IPS DF 19.7 (cell line): ENCODE data around the gene COA5.
"Not testable (repeated sequence)": the region's sequence is repeated elsewhere in the genome, so short reads cannot be mapped to it uniquely, and the experiment has no call there.

Experiments
- DNase-seq: peaks from one replicate; pipeline ENCODE4 v3.0.0-alpha.2; 2013; ENCODE audit warnings: low read depth, low spot score

The COA5 gene

DNA sequence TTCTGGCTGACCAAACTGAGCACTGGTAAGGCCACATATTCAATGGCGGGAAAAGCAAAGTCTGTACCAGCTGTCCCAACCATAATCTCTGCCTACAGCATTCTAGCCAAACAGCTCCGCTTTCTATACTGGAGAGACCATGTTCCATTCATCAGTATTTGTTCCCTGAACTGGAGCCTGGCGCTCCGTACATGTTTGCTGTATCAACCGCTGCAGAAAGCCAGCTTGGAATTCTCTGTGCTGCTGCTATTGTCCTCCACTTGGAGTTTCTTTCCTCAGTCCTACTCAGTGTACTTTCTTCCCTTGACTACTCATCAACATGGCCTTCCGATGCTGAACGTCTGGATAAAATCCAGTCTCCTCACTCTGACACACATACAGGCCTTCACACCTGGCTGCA, 1.9 kb downstream of the COA5 start:
- DNase-seq: no peak

- no peak for DNase-seq
Observed at GRCh38 chr2:98605076-98605475, 3.2 kb downstream of the COA5 start.

- DNase-seq: no peak
Observed at GRCh38 chr2:98604547-98604946, 3.8 kb downstream of the COA5 start.

DNA sequence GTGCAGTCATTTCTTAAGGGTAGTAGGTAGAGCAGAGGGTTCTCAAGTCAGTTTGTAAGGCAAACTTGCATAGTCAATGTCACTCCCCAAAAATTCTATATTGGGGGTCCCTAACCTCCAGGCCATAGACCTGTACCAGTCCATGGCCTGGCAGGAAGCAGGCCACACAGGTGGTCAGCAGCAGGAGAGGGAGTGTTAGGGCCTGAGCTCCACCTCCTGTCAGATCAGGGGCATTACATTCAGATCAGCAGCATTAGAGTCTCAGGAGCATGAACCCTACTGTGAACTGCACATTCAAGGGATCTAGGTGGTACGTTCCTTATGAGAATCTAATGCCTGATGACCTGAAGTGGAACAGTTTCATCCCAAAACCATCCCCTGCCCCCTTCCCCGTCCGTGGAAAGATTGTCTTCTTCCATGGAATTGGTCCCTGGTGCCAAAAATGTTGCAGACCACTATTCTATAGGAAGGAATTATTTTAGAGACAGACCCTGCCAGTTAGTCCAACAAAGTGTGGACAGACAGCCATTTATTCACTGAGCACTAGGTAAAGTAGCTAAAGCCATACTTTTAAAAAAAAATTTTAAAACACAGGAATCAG, 6.7 kb downstream of the COA5 start:
- DNase-seq: peak; percentile 38

- DNase-seq: no peak
Observed at GRCh38 chr2:98598781-98599428, 9.4 kb downstream of the COA5 start.

- not testable (repeated sequence) for DNase-seq
Observed at GRCh38 chr2:98594665-98595064, 13.6 kb downstream of the COA5 start.

DNA sequence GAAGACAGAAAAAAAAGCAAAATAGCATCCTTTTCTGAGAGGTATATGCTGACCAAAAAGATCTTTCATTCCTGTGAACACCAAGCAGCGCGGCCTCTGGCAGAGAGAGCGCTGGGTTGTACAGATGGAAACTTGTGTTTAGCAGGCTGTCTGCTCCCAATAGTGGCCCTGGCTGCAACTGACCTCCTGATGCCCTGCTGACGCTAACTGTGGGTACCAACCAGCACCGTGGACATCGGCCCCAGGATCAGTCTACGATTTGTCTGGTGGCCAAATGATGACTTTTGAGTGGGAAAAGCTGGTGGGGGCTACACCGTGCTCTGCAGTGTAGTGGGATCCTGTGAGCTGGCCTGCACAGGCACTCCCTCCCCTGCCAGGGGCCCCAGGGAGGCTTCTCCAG, 15.7 kb downstream of the COA5 start:
- DNase-seq: no peak

DNA sequence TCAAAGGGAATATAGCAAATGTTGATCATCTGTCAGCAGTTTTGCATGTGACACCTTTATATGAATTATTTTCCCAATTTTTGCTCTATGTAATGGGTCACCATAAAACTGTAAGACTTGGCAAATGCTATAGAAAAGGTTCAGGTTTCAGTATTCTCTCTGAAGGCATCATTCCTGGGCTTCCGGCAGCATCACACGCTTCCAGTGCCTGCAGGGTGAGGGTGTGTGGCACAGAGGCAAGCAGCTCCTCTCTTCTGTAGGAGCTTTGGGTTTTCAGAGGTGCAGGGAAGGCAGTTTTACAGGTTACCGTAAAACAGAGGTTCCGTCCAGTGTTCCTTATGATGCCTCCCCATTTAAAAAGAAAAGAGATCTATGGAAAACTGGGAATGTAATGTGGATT, 18.8 kb downstream of the COA5 start:
- no peak for DNase-seq

- DNase-seq: no peak
Observed at GRCh38 chr2:98588880-98589431, 19.4 kb downstream of the COA5 start.

- DNase-seq: no peak
Observed at GRCh38 chr2:98586551-98587140, 21.7 kb downstream of the COA5 start.

- no peak for DNase-seq
Observed at GRCh38 chr2:98585386-98585785, 22.9 kb downstream of the COA5 start.

GRCh38 chr2:98583816-98584618, 24.3 kb downstream of the COA5 start:
- no peak for DNase-seq

- no peak for DNase-seq
Observed at GRCh38 chr2:98583276-98583675, 25.0 kb downstream of the COA5 start.

GRCh38 chr2:98582523-98582922, 25.8 kb downstream of the COA5 start:
- no peak for DNase-seq

DNA sequence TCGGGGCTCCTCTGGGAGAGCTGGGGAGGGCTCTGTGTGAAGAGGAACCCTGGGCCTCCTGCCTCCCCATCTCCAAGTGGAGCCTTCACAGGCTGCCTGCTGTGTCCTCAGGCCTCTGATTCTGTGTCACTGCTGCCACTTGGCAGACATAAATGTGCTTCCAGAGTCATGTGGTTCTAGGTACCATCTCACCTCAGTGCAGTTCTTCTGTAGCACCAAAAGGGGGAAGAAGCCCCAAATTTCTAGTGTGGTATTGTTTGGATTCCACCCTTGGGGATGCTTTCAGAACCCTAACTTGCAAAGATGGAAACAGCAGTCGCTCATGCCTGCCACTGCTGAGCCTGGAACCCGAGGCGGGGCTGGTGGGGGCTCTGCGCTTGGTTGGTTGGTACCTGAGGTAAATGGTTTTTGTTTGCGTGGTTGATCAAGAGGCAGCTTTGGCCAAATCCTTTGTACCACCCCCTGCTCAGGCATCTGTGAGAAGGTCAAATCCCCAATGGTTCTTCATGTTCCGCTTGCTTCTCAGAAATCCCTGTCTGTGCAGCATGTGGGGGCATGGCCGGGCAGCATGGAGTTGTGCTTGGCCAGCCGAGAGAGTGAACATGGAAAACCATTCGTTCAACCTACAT, 27.5 kb downstream of the COA5 start:
- no peak for DNase-seq

DNA sequence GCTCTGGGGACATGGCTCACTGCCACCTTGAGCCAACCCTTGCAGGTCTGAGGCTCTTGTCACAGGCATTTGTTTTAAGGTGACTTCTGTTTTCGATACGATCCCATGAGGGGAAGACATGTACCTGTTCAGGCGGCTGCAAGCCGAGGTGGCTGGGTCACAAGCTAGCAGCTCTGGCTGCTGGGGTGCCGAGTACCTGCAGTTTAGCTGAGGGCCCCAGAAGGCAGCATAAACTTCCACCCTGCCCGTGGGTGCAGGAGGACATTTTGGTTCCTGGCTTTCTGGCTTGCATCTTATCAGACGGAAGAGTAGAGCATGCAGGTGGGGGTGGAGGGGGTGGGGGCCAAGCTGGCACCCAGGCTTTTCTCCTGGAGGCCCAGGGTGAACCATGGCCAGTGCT, 28.4 kb downstream of the COA5 start:
- DNase-seq: no peak

DNA sequence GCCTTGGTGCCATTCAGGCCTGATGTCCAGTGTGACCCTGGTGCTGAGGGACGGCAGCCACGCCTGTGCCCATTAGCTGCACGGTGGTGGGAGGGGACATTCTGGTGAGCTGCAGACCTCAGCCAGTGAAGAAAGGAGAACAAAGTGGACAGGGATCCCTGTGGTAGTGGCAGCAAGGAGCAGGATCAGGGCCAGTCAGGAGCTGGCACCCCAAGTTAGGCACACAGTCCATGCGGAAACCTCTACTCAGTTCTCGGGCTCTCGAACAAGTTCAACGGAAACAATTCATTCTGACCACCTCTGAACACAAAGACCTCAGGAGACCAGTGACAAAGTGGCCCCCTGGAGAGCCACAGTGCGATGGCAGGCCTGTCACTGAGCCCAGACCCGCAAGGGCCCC, 30.1 kb downstream of the COA5 start:
- DNase-seq: no peak

DNA sequence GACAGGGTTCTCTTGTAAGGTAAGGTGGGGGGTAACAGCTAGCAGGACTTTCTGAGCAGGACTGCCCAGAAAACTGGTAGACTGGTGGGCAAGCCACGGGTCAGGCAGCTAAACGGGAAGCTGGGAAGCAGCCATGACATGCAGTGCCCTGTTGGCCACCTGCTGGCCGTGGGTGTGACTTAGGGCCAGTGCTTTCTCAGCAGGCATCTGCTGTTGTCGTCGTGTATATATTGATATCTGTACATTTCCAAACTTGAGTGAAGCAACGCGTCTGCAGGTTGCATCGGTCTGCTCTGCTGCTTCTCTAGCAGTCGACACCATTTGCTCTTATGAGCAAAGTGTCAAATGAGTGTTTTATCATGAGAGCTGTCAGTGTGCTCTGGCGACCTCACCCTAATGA, 31.0 kb downstream of the COA5 start:
- no peak for DNase-seq

DNA sequence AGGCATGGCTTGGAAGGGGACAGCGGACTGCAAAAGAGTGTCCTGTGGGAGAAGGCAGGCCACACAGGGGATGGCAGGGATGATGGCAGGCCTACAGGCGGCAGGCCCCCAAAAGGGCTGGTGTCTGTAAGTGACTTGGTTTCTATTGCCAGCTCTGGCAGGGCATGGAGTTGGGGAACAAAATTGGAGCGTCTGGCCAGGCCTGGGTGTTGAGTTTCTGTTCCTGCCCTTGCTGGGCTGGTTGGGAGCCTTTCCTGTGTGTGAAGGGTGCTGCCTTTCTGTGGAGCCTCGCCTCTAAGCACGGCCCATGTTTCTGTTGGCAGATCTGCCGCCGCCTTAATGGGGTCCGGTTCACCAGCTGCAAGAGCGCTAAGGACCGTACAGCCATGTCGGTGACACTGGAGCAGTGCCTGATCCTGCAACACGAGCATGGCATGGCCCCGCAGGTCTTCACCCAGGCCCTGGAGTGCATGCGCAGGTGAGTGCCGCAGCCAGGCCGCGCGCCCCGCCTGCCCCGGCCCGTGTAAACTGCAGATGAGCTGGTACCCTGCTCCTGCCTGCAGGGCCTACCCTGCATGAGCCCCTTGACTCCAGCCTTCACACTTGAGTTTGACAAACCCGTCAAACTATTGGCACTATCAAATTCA, 31.5 kb downstream of the COA5 start:
- no peak for DNase-seq

DNA sequence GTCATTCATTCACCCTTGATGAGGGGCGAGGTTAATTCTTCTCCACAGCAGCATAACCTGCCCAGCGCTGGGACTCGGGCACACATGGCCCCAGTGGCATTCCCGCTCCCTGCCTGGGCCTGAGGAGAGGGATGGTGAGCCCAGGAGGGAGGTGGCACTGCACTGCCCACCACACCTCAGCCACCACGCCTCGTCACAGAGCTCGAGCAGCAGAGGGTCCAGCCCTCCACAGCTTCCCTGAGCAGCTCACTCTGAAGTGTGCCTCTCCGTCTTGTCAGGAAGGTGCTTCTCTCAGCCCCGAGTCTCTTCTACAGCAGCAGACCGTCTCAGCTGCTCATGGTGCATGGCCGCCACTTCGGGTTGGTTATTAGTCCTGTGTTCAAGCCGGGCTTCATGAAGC, 34.9 kb downstream of the COA5 start:
- DNase-seq: no peak

DNA sequence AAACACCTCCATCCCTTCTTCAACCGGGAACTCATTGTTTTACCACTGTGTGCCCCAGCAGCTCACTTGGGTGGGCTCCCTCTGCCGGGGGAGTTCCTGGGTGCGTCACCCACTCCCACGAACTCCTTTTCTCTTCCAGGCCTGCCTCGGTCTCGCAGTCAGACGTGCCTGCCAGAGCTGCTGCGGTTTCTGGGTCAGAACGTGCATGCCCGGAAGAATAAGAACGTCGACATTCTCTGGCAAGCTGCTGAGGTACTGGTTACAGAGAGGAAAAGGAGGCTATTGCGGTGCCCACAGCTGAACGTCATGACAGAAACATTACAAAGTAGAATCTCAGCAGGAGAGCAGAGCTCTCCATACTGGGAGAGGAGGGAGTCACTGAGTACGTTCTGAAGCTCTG, 35.6 kb downstream of the COA5 start:
- no peak for DNase-seq
